Peyer's patch (tissue), 4 donors: ENCODE measurements around the gene CDH4. TPM values are rescaled to one million over a fixed set of nuclear protein-coding genes. Genes with fewer than 3 reads are reported as not detected.
A peak's percentile ranks its signal among the peaks of the same experiment; 100 is the strongest.

Experiments
- DNase-seq, 3 donors: peaks; one replicate each; pipeline ENCODE4 v3.0.0-alpha.2; 2017 to 2019
- H3K27ac ChIP-seq, 4 donors: fragments of 200-600 bp; sonication (generic); one replicate each; pipeline ENCODE4 v1.5.1; 2016 to 2019
- H3K27me3 ChIP-seq, 2 donors: fragments of 200-600 bp; sonication (generic); one replicate each; pipeline ENCODE4 v1.5.1; 2019
- H3K36me3 ChIP-seq, 3 donors: fragments of 200-600 bp; sonication (generic); one replicate each; pipeline ENCODE4 v1.5.1; 2016 to 2019
- H3K4me1 ChIP-seq, 4 donors: fragments of 200-600 bp; sonication (generic); one replicate each; pipeline ENCODE4 v1.5.1; 2016 to 2019
- H3K4me3 ChIP-seq, 4 donors: fragments of 200-600 bp; sonication (generic); 1 replicate in 3 of 4; 2 replicates in 1 of 4; pipeline ENCODE4 v1.5.1; 2016 to 2019; ENCODE audit warnings: mild to moderate bottlenecking in 1 of 4
- H3K9me3 ChIP-seq, 4 donors: fragments of 200-600 bp; sonication (generic); one replicate each; pipeline ENCODE4 v1.5.1; 2016 to 2019; ENCODE audit warnings: mild to moderate bottlenecking in 1 of 4
- CTCF ChIP-seq, 6 experiments: fragments of 450-650 bp in 4 of 6; fragments of 200-600 bp in 2 of 6; sonication (generic) in 1 of 6; IDR thresholded peaks; one replicate each; pipeline ENCODE4 v1.5.1; 2017 to 2019; ENCODE audit warnings: antibody characterized with exemption in 6 of 6, mild to moderate bottlenecking in 3 of 6, moderate library complexity in 1 of 6
- POLR2A ChIP-seq, 2 donors: fragments of 450-650 bp; IDR thresholded peaks; one replicate each; pipeline ENCODE4 v1.5.1; 2017; ENCODE audit warnings: antibody characterized with exemption in 2 of 2, mild to moderate bottlenecking in 2 of 2, moderate library complexity in 2 of 2
- total RNA-seq, 4 donors: library from RNA; depleted of rRNA; stranded (reverse); fragments of >200 nt; gene quantifications; one replicate each; pipeline ENCODE4 v1.1.0, GENCODE V29; 2016

Gene CDH4
- total RNA-seq, 4 donors from 2014 or later = 0.27 TPM; not detected in 3

- Histone ChIP-seq H3K27me3 (no peaks in the 10 kb centered on the region), H3K9me3 (no peaks in the 10 kb centered on the region), H3K4me1 (no peaks in the 10 kb centered on the region), H3K4me3 (no peak overlapping the region), H3K36me3 (no peaks in the 10 kb centered on the region), H3K27ac (no peak overlapping the region)
- no peak for DNase-seq
- TF ChIP-seq CTCF (IDR thresholded peaks at IDR 0.05) (no peak), POLR2A (IDR thresholded peaks at IDR 0.05) (no peak)
Observed at GRCh38 chr20:61844621-61845020, 592.6 kb downstream of the CDH4 start.

- Histone ChIP-seq H3K27ac (no peak overlapping the region), H3K36me3 (no peaks in the 10 kb centered on the region), H3K27me3 (no peaks in the 10 kb centered on the region), H3K9me3 (no peaks in the 10 kb centered on the region), H3K4me3 (no peak overlapping the region), H3K4me1 (no peaks in the 10 kb centered on the region)
- no peak for DNase-seq
- TF ChIP-seq POLR2A (IDR thresholded peaks at IDR 0.05) (no peak), CTCF (IDR thresholded peaks at IDR 0.05) (no peak)
Observed at GRCh38 chr20:61845233-61845671, 593.2 kb downstream of the CDH4 start.

- no peak for DNase-seq
- Histone ChIP-seq H3K27me3 (no peaks in the 10 kb centered on the region), H3K27ac (no peak overlapping the region), H3K4me3 (no peak overlapping the region), H3K9me3 (no peaks in the 10 kb centered on the region), H3K4me1 (no peaks in the 10 kb centered on the region), H3K36me3 (no peaks in the 10 kb centered on the region)
- TF ChIP-seq POLR2A (IDR thresholded peaks at IDR 0.05) (no peak), CTCF (IDR thresholded peaks at IDR 0.05) (no peak)
Observed at GRCh38 chr20:61846074-61846473, 594.0 kb downstream of the CDH4 start.

- no peaks in the 10 kb centered on the region for H3K27me3 ChIP-seq
- DNase-seq = peak in 1 of 3 donors; percentile 19
- H3K9me3 ChIP-seq = no peaks in the 10 kb centered on the region
- TF ChIP-seq CTCF (IDR thresholded peaks at IDR 0.05) (no peak), POLR2A (IDR thresholded peaks at IDR 0.05) (no peak)
- no peak overlapping the region for H3K27ac ChIP-seq
- no peaks in the 10 kb centered on the region for H3K4me1 ChIP-seq
- no peak overlapping the region for H3K4me3 ChIP-seq
- no peaks in the 10 kb centered on the region for H3K36me3 ChIP-seq
Observed at GRCh38 chr20:61846741-61847419, 594.8 kb downstream of the CDH4 start.

- Histone ChIP-seq H3K27me3 (no peaks in the 10 kb centered on the region), H3K4me1 (no peaks in the 10 kb centered on the region)
Observed at GRCh38 chr20:61847420-61847748, 595.3 kb downstream of the CDH4 start.

More at GRCh38 chr20:61847420-61847748, 595.3 kb downstream of the CDH4 start:
- no peak for DNase-seq
- H3K4me3 ChIP-seq = no peak overlapping the region
- no peaks in the 10 kb centered on the region for H3K36me3 ChIP-seq
- no peak overlapping the region for H3K27ac ChIP-seq
- TF ChIP-seq POLR2A (IDR thresholded peaks at IDR 0.05) = no peak
- no peak for TF ChIP-seq CTCF (IDR thresholded peaks at IDR 0.05)
- no peaks in the 10 kb centered on the region for H3K9me3 ChIP-seq
